Progenitor cell of endocrine pancreas (in vitro differentiated cells): Measurements from ENCODE around the gene INSIG1. TPM values are rescaled to one million over a fixed set of nuclear protein-coding genes. Genes with fewer than 3 reads are reported as not detected.

ENCODE experiments used
- DNase-seq: peaks from one replicate; pipeline ENCODE4 v3.0.0; 2021; ENCODE audit warnings: low spot score; ENCODE audit not compliant: unreplicated experiment
- H3K27ac Mint-ChIP-seq: 2 replicates; pipeline ENCODE4 v1.8.0; 2021; ENCODE audit warnings: mild to moderate bottlenecking, moderate library complexity, mixed read lengths
- H3K27me3 Mint-ChIP-seq: 2 replicates; pipeline ENCODE4 v1.8.0; 2021; ENCODE audit warnings: mixed read lengths
- H3K36me3 Mint-ChIP-seq: 2 replicates; pipeline ENCODE4 v1.8.0; 2022; ENCODE audit warnings: mixed read lengths; ENCODE audit not compliant: insufficient read depth
- H3K4me1 Mint-ChIP-seq: 2 replicates; pipeline ENCODE4 v1.8.0; 2021; ENCODE audit warnings: low read depth, mixed read lengths
- H3K4me3 Mint-ChIP-seq: 2 replicates; pipeline ENCODE4 v1.8.0; 2021; ENCODE audit warnings: low read depth, mild to moderate bottlenecking, moderate library complexity, mixed read lengths
- H3K9me3 Mint-ChIP-seq: 2 replicates; pipeline ENCODE4 v1.8.0; 2021; ENCODE audit warnings: low read depth, mixed read lengths
- total RNA-seq: library from RNA; stranded (reverse); gene quantifications from 2 replicates; pipeline ENCODE4 v1.2.1, GENCODE V29; 2021
- TF ChIP-seq, protein P1 (sequence below): fragments of 200-600 bp; sonication (generic); IDR thresholded peaks from one replicate; pipeline ENCODE4 v1.5.0; 2021; ENCODE audit warnings: antibody characterized with exemption, mild to moderate bottlenecking; ENCODE audit not compliant: unreplicated experiment

INSIG1 gene
- total RNA-seq, 1 donor from 2014 or later, result 31.8 TPM

DNA sequence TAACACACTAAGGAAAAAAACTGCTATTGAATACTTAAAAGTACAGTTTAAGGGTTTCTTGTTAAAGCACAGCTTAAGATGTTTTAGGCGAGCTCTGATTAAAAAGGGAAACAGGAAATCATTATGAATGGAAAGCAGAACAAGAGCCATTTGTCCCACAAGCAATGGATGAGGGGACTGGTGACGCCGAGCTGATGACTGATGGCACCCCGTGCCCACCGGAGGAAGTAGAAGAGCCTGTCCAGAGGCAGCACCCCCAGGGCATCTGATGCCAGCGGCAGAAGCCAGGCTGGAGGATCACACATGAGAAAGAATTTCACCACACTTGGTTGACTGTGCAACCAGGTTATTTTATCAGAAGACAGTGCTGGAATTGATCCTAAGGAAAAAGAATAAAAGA, 15.0 kb upstream of the INSIG1 start:
- Mint-ChIP-seq H3K27ac (no peak overlapping the region), H3K9me3 (no peaks in the 10 kb centered on the region), H3K27me3 (peaks cover 30% of the 10 kb centered on the region), H3K4me1 (peaks cover 4% of the 10 kb centered on the region), H3K36me3 (no peaks in the 10 kb centered on the region), H3K4me3 (no peak overlapping the region)
- TF ChIP-seq, protein P1, sequence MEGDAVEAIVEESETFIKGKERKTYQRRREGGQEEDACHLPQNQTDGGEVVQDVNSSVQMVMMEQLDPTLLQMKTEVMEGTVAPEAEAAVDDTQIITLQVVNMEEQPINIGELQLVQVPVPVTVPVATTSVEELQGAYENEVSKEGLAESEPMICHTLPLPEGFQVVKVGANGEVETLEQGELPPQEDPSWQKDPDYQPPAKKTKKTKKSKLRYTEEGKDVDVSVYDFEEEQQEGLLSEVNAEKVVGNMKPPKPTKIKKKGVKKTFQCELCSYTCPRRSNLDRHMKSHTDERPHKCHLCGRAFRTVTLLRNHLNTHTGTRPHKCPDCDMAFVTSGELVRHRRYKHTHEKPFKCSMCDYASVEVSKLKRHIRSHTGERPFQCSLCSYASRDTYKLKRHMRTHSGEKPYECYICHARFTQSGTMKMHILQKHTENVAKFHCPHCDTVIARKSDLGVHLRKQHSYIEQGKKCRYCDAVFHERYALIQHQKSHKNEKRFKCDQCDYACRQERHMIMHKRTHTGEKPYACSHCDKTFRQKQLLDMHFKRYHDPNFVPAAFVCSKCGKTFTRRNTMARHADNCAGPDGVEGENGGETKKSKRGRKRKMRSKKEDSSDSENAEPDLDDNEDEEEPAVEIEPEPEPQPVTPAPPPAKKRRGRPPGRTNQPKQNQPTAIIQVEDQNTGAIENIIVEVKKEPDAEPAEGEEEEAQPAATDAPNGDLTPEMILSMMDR, result no peak
- DNase-seq, result no peak

DNA sequence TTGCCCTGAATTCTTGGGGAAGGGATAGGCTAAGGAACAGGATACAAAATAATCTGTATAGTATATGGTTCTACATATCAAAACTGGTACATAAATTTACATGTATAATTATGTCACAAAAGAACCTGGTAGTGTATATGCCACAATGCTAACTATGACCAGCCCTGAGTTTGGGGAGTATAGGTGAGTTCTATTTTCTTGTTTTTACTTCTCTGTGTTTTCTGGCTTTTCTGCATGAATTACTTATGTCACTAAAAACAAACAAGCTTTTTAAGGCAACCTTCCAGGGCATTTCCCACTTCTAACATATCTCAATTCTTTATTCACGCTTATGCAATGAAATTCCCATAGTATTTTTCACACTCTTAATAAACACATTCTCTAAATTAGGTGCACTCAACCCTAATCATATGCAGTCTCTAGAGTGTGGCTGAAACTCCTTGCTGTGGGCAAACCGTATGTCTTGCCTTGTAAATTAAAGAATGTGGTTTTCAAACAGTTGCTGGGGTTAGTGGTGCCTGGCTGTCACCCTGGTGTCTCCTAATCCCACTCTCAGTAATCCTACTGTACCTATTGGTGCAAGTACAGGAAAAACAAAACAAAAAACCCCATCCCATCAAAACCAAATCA, 14.0 kb upstream of the INSIG1 start:
- Mint-ChIP-seq H3K9me3 (no peaks in the 10 kb centered on the region), H3K27ac (no peak overlapping the region), H3K36me3 (no peaks in the 10 kb centered on the region), H3K4me1 (peaks cover 4% of the 10 kb centered on the region), H3K4me3 (no peak overlapping the region), H3K27me3 (peaks cover 23% of the 10 kb centered on the region)
- TF ChIP-seq, protein P1, result no peak
- no peak for DNase-seq

DNA sequence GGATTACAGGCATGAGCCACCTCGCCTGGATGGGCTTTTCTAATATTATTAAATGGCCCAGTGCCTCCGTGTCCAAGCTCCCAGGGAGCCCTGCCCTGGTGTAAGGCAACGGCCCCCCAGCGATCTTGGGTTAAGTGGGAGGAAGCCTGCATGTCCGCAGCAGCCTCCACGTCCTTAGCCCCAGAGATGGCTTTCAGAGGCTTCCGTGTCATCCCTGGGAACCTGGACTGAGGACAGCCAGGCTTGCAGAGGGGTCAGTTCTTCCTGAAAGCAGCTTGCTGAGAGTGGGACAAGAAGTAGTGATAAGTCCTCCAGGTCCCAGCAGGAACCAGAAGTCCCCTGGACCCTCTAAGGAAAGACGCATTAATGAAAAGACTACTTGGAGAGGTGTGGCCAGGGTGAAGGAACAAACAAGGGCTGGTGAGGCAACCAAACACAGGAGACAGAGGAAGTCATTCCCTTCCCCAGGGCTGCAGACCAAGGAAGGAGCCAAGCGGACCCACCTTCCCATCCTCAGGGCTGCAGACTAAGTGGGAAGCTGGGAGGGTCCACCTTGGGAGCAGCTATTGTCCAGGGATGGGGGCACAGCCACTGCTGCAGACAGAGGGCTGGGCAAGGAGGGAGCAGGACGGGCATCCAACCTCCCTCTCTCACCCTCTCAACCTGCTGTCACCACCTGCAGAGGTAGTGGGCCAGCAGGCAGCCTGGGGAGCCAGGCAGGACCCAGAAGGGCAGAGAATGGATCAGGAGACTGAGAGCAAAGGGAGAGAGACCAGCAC, 13.0 kb upstream of the INSIG1 start:
- no peaks in the 10 kb centered on the region for H3K36me3 Mint-ChIP-seq
- peaks cover 26% of the 10 kb centered on the region for H3K27me3 Mint-ChIP-seq
- TF ChIP-seq, protein P1, result no peak
- H3K27ac Mint-ChIP-seq, result no peak overlapping the region
- DNase-seq, result no peak
- H3K4me1 Mint-ChIP-seq, result peaks cover 4% of the 10 kb centered on the region
- H3K4me3 Mint-ChIP-seq, result no peak overlapping the region
- no peaks in the 10 kb centered on the region for H3K9me3 Mint-ChIP-seq

DNA sequence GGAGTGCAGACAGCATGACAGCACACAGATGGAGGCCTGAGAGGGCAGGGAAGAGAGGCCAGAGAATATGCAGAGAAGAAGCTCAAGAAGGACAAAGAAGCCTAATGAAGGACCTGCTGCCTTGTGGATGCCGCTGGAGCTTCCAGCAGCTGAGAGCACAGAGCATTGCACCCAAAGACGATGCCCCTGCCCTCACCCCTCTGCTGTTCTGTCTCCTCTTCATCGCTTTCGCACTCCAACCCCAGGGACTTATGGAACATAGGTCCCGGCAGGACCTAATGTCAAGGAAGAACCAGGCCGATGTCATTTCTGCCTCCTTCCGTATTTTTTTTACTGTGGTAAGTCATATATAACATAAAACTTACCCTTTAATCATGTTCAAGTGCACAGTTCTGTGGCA, 12.3 kb upstream of the INSIG1 start:
- no peak overlapping the region for H3K27ac Mint-ChIP-seq
- TF ChIP-seq, protein P1, result no peak
- H3K9me3 Mint-ChIP-seq, result no peaks in the 10 kb centered on the region
- no peak for DNase-seq
- no peaks in the 10 kb centered on the region for H3K36me3 Mint-ChIP-seq
- H3K4me3 Mint-ChIP-seq, result no peak overlapping the region
- H3K27me3 Mint-ChIP-seq, result peaks cover 26% of the 10 kb centered on the region
- H3K4me1 Mint-ChIP-seq, result peaks cover 4% of the 10 kb centered on the region

DNA sequence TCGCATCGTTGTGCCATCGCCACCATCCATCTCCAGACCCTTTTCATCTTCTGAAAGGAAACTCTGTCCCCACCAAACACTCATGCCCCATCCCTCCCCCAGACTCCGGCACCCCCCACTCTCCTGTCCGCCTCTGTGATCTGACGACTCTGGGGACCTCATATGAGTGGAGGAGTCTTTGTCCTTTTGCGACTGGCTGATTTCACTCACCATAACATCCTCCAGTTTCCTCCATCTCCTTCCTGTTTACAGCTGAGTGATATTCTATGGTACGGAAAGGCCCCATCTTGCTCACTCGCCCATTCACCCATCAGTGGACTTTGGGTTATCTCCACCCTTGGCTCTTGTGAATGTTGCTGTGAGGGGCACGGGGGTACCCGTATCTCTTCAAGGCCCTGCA, 11.8 kb upstream of the INSIG1 start:
- Mint-ChIP-seq H3K27me3 (peaks cover 29% of the 10 kb centered on the region), H3K4me1 (peaks cover 2% of the 10 kb centered on the region), H3K9me3 (no peaks in the 10 kb centered on the region), H3K27ac (no peak overlapping the region), H3K36me3 (no peaks in the 10 kb centered on the region), H3K4me3 (no peak overlapping the region)
- TF ChIP-seq, protein P1, result no peak
- DNase-seq, result no peak
